ENCODE results near the gene KRTAP5-11. TPM values are rescaled to one million over a fixed set of nuclear protein-coding genes. Genes with fewer than 3 reads are reported as not detected.
A peak's percentile ranks its signal among the peaks of the same experiment; 100 is the strongest.
"Not testable (repeated sequence)": the region's sequence is repeated elsewhere in the genome, so short reads cannot be mapped to it uniquely, and the experiment has no call there.

The KRTAP5-11 gene
- total and polyA plus RNA-seq, 12 donors: not detected

DNA sequence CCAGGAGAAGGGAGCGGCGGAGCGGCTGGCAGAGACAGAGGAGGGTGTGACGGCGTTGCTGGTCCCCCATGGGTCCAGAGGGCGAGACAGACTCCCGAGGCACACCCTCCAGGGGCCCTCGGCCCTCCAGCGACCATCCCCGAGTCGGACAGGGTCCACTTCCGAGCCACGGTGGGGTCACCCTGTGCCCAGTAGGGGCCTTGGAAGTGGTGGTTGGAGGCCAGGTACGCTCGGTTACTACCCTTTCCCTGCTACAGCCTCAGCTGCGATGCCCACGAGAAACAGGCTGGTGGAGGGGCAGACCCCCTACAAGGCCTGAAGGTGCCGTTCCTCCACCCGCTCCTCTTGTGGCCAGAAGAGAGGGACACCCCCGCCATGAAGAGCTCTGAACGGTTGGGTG lies 25.6 kb upstream of the KRTAP5-11 start:
- 20 to 21% methylated on average over 8 to 14 of the region's 21 CpGs for WGBS, 2 donors
- H3K4me1 ChIP-seq; ATAC-seq; H3K27ac ChIP-seq; DNase-seq; H3K4me3 ChIP-seq; H3K36me3 ChIP-seq; H3K9me3 ChIP-seq; intact Hi-C loops (cut with DNase I): not testable (repeated sequence)
- H3K27me3 ChIP-seq: peaks cover 0 to 78% (median 54%) of the 10 kb centered on the region in 7 donors

DNA sequence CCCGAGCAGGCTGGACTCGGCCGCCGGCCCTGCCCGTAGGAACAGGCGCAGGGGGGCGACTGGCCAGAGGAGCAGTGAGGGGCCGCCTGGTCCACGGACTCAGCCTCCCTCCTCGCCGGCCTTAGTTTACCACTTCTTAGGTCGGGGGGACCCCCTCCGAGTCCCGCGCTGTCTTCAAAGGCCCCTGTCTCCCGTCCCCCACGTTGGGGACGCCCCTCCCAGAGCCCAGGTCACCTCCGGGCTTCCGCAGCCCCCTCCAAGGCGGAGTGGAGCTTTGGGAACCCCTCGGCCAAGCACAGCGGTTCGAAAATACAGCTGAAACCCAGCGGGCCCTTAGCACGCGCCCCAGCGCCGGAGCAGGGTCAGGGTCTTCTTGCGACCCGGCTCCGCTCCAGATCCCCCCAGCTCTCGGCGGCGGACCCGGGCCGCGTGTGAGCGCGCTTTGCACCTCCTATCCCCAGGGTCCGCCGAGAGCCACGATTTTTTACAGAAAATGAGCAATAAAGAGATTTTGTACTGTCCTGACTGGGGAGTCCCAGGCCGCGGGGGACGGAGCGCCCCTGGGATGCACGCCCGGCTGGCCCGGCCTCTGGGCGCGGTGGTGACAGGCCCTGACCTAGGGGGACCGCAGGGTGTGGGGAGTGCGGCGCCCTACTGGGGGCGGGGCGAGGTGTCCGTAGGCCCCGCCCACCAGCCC lies 25.0 kb upstream of the KRTAP5-11 start:
- Histone ChIP-seq H3K27me3 (peaks cover 0 to 80% (median 55%) of the 10 kb centered on the region in 7 donors), H3K4me3 (peak overlapping the region in 4 of 10 donors; percentile 17 to 24 (median 21))
- H3K27ac ChIP-seq; H3K9me3 ChIP-seq; intact Hi-C loops (cut with DNase I); DNase-seq; H3K36me3 ChIP-seq; ATAC-seq; H3K4me1 ChIP-seq: not testable (repeated sequence)
- 2% methylated on average over 42 to 52 of the region's 59 CpGs for WGBS, 2 donors

DNA sequence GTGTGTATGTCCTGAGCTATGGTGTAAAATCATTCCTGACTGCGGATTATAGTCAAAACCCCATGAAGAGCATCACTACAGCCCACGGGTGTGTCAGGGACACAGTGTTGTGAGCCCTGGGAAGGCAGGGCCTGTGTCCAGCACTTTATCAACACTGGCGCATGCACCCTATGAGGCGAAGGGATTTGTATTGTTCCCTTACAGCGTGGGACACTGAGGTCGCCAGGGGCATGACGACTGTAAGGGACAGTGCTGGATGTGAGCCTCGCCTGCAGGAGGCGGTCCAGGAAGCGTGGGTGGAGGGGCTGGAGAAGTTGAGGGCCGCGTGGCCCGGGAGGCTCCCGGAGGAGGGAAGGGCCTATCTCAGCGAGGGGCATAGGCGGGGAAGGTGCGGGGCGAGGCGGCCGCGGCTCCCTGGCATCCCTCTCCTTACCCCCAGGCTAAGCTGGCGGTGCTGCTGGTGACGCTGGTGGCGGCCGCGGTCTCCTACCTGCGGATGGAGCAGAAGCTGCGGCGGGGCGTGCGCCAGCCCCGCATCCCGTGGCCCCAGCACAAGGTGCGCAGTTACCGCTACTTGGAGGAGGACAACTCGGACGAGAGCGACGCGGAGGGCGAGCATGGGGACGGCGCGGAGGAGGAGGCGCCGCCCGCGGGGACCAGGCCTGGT lies 24.3 kb upstream of the KRTAP5-11 start:
- WGBS, 2 donors: 6 to 7% methylated on average over 43 to 48 of the region's 48 CpGs
- H3K36me3 ChIP-seq; ATAC-seq; H3K9me3 ChIP-seq; H3K27ac ChIP-seq; intact Hi-C loops (cut with DNase I); DNase-seq; H3K4me1 ChIP-seq: not testable (repeated sequence)
- Histone ChIP-seq H3K27me3 (peaks cover 0 to 85% (median 62%) of the 10 kb centered on the region in 7 donors), H3K4me3 (peak overlapping the region in 3 of 10 donors; percentile 17 to 24 (median 24))

DNA sequence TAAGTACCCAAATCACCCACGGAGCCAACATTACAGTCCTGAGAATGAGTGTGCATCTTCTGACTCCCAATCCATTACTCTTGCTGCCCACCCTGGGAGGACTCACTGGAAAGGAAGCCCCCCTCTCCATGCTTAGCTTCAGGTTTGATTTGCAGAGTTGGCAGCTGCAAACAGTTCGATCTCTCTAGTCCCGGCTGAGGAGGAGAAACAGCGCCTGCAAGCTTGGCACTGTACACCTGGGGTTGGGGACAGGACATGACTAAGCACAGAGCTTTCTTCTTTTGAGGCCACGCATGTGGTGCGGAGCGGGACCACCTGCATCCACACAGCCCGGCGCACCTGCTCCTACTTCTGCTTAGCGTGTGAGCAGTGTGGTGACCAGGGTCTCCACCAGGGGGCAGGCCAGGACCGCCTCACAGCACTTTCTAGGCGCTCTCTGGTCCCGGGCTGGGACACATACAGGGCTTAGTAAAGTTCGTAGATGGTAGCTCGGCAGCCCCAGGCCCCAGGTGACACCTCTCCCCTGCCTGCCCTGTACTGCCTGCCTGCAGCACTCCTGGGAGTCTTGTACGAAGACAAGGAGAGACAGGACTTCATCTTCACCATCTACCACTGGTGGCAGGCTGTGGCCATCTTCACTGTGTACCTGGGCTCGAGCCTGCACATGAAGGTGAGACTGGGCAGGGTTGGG lies 22.3 kb upstream of the KRTAP5-11 start:
- H3K4me3 ChIP-seq; H3K4me1 ChIP-seq; H3K9me3 ChIP-seq; intact Hi-C loops (cut with DNase I); H3K27ac ChIP-seq; H3K36me3 ChIP-seq; DNase-seq; ATAC-seq: not testable (repeated sequence)
- WGBS, 2 donors: 19 to 20% methylated on average over 11 of the region's 17 CpGs
- TF ChIP-seq, protein P1, sequence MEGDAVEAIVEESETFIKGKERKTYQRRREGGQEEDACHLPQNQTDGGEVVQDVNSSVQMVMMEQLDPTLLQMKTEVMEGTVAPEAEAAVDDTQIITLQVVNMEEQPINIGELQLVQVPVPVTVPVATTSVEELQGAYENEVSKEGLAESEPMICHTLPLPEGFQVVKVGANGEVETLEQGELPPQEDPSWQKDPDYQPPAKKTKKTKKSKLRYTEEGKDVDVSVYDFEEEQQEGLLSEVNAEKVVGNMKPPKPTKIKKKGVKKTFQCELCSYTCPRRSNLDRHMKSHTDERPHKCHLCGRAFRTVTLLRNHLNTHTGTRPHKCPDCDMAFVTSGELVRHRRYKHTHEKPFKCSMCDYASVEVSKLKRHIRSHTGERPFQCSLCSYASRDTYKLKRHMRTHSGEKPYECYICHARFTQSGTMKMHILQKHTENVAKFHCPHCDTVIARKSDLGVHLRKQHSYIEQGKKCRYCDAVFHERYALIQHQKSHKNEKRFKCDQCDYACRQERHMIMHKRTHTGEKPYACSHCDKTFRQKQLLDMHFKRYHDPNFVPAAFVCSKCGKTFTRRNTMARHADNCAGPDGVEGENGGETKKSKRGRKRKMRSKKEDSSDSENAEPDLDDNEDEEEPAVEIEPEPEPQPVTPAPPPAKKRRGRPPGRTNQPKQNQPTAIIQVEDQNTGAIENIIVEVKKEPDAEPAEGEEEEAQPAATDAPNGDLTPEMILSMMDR (IDR thresholded peaks at IDR 0.05): peak in 7 of 9 donors; percentile 33 to 62 (median 44)
- H3K27me3 ChIP-seq: peaks cover 0 to 88% (median 57%) of the 10 kb centered on the region in 7 donors

DNA sequence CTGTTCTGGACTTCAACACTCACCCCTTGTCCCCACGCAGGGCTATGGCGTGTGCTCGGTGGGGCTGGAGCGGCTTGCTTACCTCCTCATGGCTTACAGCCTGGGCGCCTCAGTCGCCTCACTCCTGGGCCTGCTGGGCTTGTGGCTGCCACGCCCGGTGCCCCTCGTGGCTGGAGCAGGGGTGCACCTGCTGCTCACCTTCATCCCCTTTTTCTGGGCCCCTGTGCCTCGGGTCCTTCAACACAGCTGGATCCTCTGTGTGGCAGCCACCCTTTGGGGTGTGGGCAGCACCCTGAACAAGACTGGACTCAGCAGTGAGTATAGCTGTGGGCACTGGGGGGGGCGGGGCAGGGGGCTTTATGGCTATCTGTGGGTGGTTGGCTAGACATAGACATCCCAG lies 20.5 kb upstream of the KRTAP5-11 start:
- peaks cover 0 to 71% (median 48%) of the 10 kb centered on the region in 7 donors for H3K27me3 ChIP-seq
- ATAC-seq; H3K4me1 ChIP-seq; H3K4me3 ChIP-seq; H3K27ac ChIP-seq; H3K9me3 ChIP-seq; H3K36me3 ChIP-seq; DNase-seq; intact Hi-C loops (cut with DNase I): not testable (repeated sequence)
- 76 to 78% methylated on average over 8 to 11 of the region's 11 CpGs for WGBS, 2 donors

DNA sequence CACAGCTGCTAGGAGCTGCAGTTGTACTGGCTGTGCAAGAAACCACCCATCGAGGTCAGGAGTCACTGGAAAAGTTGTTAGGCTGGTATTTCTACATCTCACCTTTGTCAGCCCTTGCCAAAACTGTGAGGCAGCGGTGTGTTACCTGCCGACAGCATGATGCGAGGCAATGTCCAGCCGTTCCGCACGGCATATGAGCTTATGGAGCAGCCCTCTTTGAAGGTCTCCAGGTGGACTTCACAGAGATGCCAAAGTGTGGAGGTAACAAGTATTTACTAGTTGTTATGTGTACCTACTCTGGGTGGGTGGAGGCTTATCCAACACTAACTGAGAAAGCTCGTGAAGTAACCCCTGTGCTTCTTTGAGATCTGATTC lies 6.9 kb upstream of the KRTAP5-11 start:
- H3K27ac ChIP-seq; H3K4me3 ChIP-seq; H3K4me1 ChIP-seq; intact Hi-C loops (cut with DNase I); DNase-seq; ATAC-seq; H3K36me3 ChIP-seq; H3K9me3 ChIP-seq: not testable (repeated sequence)
- H3K27me3 ChIP-seq: peaks cover 0 to 23% (median 9%) of the 10 kb centered on the region in 7 donors
- 68 to 82% methylated on average over 7 to 8 of the region's 8 CpGs for WGBS, 2 donors

DNA sequence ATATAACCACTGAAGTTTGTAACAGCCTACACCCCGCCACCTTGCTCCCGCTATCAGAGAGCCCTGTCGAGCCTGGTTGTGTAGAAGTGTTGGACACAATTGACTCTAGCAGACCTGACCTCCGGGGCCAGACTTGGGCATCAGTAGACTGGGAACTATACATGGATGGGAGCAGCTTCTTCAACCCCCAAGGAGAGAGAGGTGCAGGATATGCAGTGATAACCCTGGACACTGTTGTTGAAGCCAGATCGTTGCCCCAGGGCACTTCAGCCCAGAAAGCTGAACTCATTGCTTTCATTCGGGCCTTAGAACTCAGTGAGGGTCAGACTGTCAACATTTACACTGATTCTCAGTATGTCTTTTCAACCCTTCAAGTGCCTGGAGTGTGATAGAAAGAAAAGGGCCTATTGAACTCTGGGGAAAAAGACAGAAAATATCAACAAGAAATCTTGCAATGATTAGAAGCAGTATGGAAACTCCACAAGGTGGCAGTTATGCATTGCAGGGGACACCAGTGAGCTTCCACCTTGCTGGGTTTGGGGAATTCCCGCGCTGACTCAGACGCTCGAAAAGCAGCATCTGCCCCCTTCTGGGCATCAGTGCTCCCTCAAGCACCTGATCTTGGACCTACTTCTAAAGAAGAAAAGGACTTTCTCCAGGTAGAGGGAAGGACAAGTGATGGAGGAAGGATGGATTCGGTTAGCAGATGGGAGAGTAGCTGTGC lies 6.3 kb upstream of the KRTAP5-11 start:
- DNase-seq; H3K27ac ChIP-seq; H3K4me1 ChIP-seq; ATAC-seq; intact Hi-C loops (cut with DNase I); H3K4me3 ChIP-seq; H3K9me3 ChIP-seq; H3K36me3 ChIP-seq: not testable (repeated sequence)
- WGBS, 2 donors: 54 to 60% methylated on average over 11 of the region's 11 CpGs
- peaks cover 0 to 29% (median 12%) of the 10 kb centered on the region in 7 donors for H3K27me3 ChIP-seq

DNA sequence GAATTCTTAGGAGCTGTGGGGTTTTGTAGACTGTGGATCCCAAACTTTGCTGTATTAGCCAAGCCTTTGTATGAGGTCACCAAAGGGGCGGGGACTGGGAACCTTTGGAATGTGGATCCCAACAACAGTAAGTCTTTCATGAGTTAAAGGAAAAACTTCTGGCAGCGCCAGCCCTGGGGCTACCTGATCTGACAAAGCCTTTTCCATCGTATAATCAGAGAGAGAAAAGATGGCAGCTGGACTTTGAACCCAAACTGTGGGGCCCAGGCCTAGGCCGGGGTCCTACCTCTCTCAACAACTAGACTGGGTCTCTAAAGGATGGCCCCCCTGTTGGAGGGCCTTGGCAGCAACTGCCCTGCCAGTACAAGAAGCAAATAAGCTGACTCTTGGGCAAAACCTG lies 5.6 kb upstream of the KRTAP5-11 start:
- H3K4me1 ChIP-seq; ATAC-seq; intact Hi-C loops (cut with DNase I); H3K27ac ChIP-seq; H3K4me3 ChIP-seq; DNase-seq; H3K9me3 ChIP-seq; H3K36me3 ChIP-seq: not testable (repeated sequence)
- WGBS, 2 donors: 51 to 61% methylated on average over 4 of the region's 4 CpGs
- H3K27me3 ChIP-seq: peaks cover 0 to 36% (median 12%) of the 10 kb centered on the region in 7 donors

DNA sequence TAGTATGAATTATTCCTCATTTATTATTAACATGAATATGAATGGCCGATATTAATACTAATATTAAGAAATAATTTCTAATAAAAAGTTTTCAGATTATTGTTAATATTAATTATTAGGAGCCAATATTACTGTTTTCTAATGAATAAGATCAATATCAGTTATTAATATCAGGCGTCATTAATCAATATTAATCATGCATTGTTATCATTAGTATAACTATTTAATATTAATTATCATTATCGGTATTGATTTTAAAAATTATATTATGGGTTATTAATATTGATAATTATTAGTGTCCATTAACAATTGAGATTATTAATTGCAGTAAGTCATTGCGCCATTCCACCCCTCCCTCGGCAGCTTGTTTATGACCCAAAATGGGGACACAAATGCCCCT lies 3.0 kb upstream of the KRTAP5-11 start:
- H3K27ac ChIP-seq; H3K4me1 ChIP-seq; H3K4me3 ChIP-seq; H3K9me3 ChIP-seq; intact Hi-C loops (cut with DNase I); H3K36me3 ChIP-seq; ATAC-seq; DNase-seq: not testable (repeated sequence)
- H3K27me3 ChIP-seq: peaks cover 0 to 44% (median 12%) of the 10 kb centered on the region in 7 donors
- 78 to 89% methylated on average over 5 of the region's 5 CpGs for WGBS, 2 donors

Data from heart right ventricle (tissue), 16 donors.